ENCODE results near the gene PTBP1.

The PTBP1 gene

DNA sequence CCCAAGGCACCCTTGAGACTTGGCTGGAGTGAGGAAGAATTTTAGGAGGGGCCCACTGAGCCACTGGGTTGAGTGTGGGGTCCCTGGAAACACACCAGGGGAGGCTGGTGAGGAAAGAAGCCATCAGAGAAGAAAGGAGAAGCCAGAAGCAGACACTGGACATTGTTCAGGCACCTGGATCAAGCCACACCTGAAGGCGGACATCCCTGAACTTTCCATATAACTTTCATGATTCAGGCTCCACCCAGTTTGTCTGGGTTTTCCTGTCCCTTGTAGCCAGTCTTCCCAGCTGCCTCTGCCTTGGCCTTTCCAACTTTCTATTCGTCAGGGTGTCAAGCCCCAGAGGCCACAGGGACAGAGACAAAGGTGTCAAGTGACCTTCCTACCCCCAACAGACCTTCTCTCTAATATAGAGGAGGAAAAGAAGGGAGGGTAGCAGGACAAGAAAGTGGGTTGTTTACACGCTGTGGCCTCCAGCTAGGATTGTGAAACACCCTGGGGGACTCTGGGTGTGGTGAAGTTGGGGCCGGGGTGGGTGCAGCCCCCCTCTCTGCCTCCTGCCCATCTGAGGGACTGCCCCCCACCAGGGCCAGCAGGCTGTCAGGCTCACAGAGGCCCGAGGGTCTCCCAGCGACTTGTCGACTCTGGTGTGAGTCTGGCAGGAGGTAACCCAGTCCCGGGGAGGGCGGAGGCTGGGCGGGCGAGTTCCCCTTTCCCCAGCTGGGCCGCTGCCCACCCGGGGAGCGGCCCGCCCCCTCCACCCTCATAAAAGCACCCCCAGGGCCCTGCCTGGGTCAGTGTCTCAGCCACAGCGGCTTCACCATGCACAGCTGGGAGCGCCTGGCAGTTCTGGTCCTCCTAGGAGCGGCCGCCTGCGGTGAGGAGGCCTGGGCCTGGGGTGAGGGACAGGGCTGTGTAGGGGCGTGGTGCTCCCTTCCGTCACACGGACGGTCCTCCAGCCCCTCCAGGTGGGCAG lies 61.9 kb downstream of the PTBP1 start, which contains the start of gene CFD:
Gene CFD, plus strand, starts transcription at position 797 of the 976 bp plus-strand sequence. Its CDS starts 26 bp downstream, at position 823.
- peak within 1 kb of the TSS; percentile 49 for H3K4me3 ChIP-seq
- no peaks in the 10 kb centered on the region for H3K9me3 ChIP-seq
- no peaks in the 10 kb centered on the region for H3K27me3 ChIP-seq (ENCODE audit: low read depth)
- H3K4me1 ChIP-seq = peaks cover 12% of the 10 kb centered on the region
- in situ Hi-C loops (cut with MboI; ENCODE audit: low sequenced_read_pairs) = no loop called here
- peaks cover 4% of the 10 kb centered on the region; the same call in 1 of the 2 replicates for H3K36me3 ChIP-seq (replicated peaks)
- no peak for DNase-seq (ENCODE audit: low spot score in 2 of 2)

DNA sequence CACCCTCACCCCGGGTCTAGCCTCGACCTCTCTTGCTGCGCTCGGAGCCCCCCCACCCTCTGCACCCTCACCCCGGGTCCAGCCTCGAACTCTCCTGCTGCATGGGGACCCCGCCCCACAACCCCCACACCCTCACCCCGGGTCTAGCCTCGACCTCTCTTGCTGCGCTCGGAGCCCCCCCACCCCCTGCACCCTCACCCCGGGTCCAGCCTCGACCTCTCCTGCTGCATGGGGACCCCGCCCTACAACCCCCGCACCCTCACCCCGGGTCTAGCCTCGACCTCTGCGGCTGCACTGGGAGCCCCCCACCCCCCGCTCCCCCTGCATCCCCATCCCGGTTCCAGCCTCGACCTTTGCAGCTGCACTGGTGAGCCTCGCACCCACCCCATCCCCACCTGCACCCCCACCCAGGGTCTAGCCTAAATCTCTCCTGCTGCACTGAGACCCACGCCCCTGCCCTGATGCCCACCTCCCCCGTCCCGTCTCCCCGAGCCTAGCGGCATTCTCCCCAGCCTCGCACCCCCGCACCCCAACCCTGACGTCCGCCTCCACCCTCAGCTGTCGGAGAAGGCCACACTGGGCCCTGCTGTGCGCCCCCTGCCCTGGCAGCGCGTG lies 64.0 kb downstream of the PTBP1 start:
- DNase-seq (ENCODE audit: low spot score in 2 of 2) = no peak
- Histone ChIP-seq H3K27me3 (ENCODE audit: low read depth) (no peaks in the 10 kb centered on the region), H3K36me3 (replicated peaks) (peaks cover 11% of the 10 kb centered on the region; the same call in 1 of the 2 replicates), H3K9me3 (no peaks in the 10 kb centered on the region), H3K4me3 (peak overlapping the region; percentile 49), H3K4me1 (peaks cover 12% of the 10 kb centered on the region)
- in situ Hi-C loops (cut with MboI; ENCODE audit: low sequenced_read_pairs) = no loop called here

Data from HAP-1 (cell line).